ENCODE data around the gene NPTN.
"Not testable (repeated sequence)": the region's sequence is repeated elsewhere in the genome, so short reads cannot be mapped to it uniquely, and the experiment has no call there.

NPTN gene

GRCh38 chr15:73560501-73561117 is 72.6 kb downstream of the NPTN start:
- DNase-seq (ENCODE audit: extremely low spot score) = no peak
- CTCF ChIA-PET = interaction anchor here (0.6 to 8.4 kb wide), 20 partner anchors 9 to 320 kb away, joined by 3 to 118 read pairs (median 4); partner anchors contain the start of gene NPTN
- peak; percentile 29 for TF ChIP-seq CTCF (IDR thresholded peaks at IDR 0.05; ENCODE audit: control extremely low read depth, extremely low read depth, low read depth, missing control alignments)
- POLR2A ChIA-PET = interaction anchor here (1.0 kb wide), 1 partner anchor 73 kb away, joined by 3 read pairs; no protein-coding TSS in a partner anchor

- CTCF ChIA-PET = interaction anchor here (2.3 to 8.4 kb wide), 5 partner anchors 8 to 147 kb away, joined by 12 to 118 read pairs (median 22); partner anchors contain the start of gene NPTN
- POLR2A ChIA-PET = no interaction called here
- TF ChIP-seq CTCF (IDR thresholded peaks at IDR 0.05; ENCODE audit: control extremely low read depth, extremely low read depth, low read depth, missing control alignments) = no peak
- no peak for DNase-seq (ENCODE audit: extremely low spot score)
These were observed 74.7 kb downstream of the NPTN start for GRCh38 chr15:73558529-73558928.

GRCh38 chr15:73555080-73555479 is 78.1 kb downstream of the NPTN start:
- ChIA-PET CTCF (interaction anchor here (1.1 to 6.8 kb wide), 4 partner anchors 8 to 145 kb away, joined by 3 to 31 read pairs (median 6); no protein-coding TSS in a partner anchor), POLR2A (no interaction called here)
- no peak for TF ChIP-seq CTCF (IDR thresholded peaks at IDR 0.05; ENCODE audit: control extremely low read depth, extremely low read depth, low read depth, missing control alignments)

DNA sequence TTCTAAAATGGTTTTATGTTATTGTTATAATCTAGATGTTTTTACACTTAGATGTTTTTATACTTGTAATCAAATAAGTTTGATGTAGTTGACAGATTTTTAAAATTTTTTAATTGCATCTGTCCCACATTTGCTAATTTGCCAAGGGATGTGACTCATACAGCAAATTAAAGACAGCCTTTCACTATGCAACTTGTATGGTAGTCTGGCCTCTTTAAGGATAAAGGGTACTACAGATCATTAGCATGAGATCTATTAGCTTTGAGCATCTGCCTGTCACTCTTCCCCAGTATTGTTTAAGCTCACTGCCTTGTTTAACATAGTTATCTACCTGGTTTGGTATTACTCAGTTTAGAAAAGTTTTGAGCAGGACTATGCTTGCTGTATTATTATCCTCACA is 83.0 kb downstream of the NPTN start:
- DNase-seq (ENCODE audit: extremely low spot score) = no peak
- ChIA-PET CTCF (interaction anchor here (1.0 to 2.7 kb wide), 2 partner anchors 10 to 86 kb away, joined by 4 to 18 read pairs; no protein-coding TSS in a partner anchor), POLR2A (no interaction called here)
- TF ChIP-seq CTCF (IDR thresholded peaks at IDR 0.05; ENCODE audit: control extremely low read depth, extremely low read depth, low read depth, missing control alignments) = no peak

More at GRCh38 chr15:73555080-73555479, 78.1 kb downstream of the NPTN start:
- no peak for DNase-seq (ENCODE audit: extremely low spot score)

GRCh38 chr15:73548925-73549324 is 84.3 kb downstream of the NPTN start:
- POLR2A ChIA-PET; DNase-seq (ENCODE audit: extremely low spot score); CTCF ChIA-PET: not testable (repeated sequence)

GRCh38 chr15:73541479-73541878 is 91.7 kb downstream of the NPTN start:
- no peak for TF ChIP-seq CTCF (IDR thresholded peaks at IDR 0.05; ENCODE audit: control extremely low read depth, extremely low read depth, low read depth, missing control alignments)
- ChIA-PET POLR2A (no interaction called here), CTCF (interaction anchor here (1.9 kb wide), 1 partner anchor 9 kb away, joined by 4 read pairs; no protein-coding TSS in a partner anchor)
- DNase-seq (ENCODE audit: extremely low spot score) = no peak

DNA sequence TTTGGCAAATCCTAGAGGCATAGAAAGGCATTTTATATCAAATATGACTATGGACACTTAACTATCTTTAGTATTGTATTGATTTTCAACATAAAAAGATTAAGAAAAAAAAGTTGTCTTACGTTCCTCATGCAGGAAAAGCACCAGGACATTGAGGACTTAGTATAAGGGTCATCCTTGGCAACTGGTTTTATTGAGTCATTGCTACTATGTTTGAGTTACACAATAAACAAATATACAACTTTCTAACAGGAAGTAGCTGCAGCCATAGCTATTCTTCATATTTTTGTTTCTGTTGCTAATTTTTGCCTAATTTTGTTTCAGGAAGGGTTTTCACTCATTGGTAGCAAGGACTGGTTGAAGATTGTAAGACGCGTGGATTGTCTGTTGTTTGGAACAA is 93.0 kb downstream of the NPTN start:
- POLR2A ChIA-PET = no interaction called here

More for the DNA sequence above, 93.0 kb downstream of the NPTN start:
- CTCF ChIA-PET = no interaction called here
- no peak for DNase-seq (ENCODE audit: extremely low spot score)
- TF ChIP-seq CTCF (IDR thresholded peaks at IDR 0.05; ENCODE audit: control extremely low read depth, extremely low read depth, low read depth, missing control alignments) = no peak
